IMR-90 (cell line): ENCODE measurements around the gene CFAP91. TPM values are rescaled to one million over a fixed set of nuclear protein-coding genes. Genes with fewer than 3 reads are reported as not detected.

ENCODE experiments used
- ATAC-seq: fragments of 200-7000 bp; cut with Tn5 transposase; 2 replicates; pipeline ENCODE4 v1.9.1; 2020; ENCODE audit warnings: low read depth, mild to moderate bottlenecking, moderate library complexity
- BruUV-seq: library from RNA; stranded (reverse); fragments of 400-500 nt; replicated peaks from 2 replicates; lab custom pipeline; 2021; lab: Mats Ljungman, UMichigan
- CTCF ChIA-PET: fragments of 300-600 bp; formaldehyde crosslinking; extraction: SDS; loops from one replicate; lab custom pipeline; 2021; ENCODE audit warnings: antibody characterized with exemption; lab: Yijun Ruan, JAX
- POLR2A ChIA-PET: fragments of 300-600 bp; sonication (Branson Sonifier 250); formaldehyde crosslinking; loops from one replicate; lab custom pipeline; 2022; ENCODE audit warnings: antibody characterized with exemption; ENCODE audit not compliant: unreplicated experiment; lab: Charles Lee
- DNase-seq: peaks from one replicate; pipeline ENCODE4 v3.0.0; 2013
- H2AFZ ChIP-seq: replicated peaks from 2 replicates; pipeline ENCODE3; 2013; ENCODE audit warnings: low read length, mild to moderate bottlenecking; ENCODE audit not compliant: poor library complexity
- H2AK5ac ChIP-seq: 2 replicates; pipeline ENCODE4 v1.6.1; 2013; ENCODE audit warnings: low read depth, low read length, inconsistent platforms
- H2AK9ac ChIP-seq: replicated peaks from 2 replicates; pipeline ENCODE3; 2013; ENCODE audit warnings: mild to moderate bottlenecking, low read depth, low read length, moderate library complexity; ENCODE audit not compliant: poor library complexity
- H2BK120ac ChIP-seq: 2 replicates; pipeline ENCODE4 v1.6.1; 2013; ENCODE audit warnings: low read depth, low read length, inconsistent platforms
- H2BK15ac ChIP-seq: 3 replicates; pipeline ENCODE4 v1.6.1; 2013; ENCODE audit warnings: low read depth, low read length, inconsistent platforms
- H2BK20ac ChIP-seq: 2 replicates; pipeline ENCODE4 v1.6.1; 2013; ENCODE audit warnings: low read depth, mild to moderate bottlenecking, inconsistent platforms, low read length, moderate library complexity
- H2BK5ac ChIP-seq: 2 replicates; pipeline ENCODE4 v1.6.1; 2013; ENCODE audit warnings: mild to moderate bottlenecking, low read depth, low read length, inconsistent platforms; ENCODE audit not compliant: poor library complexity, severe bottlenecking
- H3K14ac ChIP-seq: replicated peaks from 2 replicates; pipeline ENCODE4 v1.6.1; 2013; ENCODE audit warnings: low read depth, low read length, inconsistent platforms
- H3K18ac ChIP-seq: 2 replicates; pipeline ENCODE4 v1.6.1; 2013; ENCODE audit warnings: low read depth, low read length, control low read depth
- H3K23ac ChIP-seq: 2 replicates; pipeline ENCODE4 v1.6.1; 2013; ENCODE audit warnings: low read depth, low read length, inconsistent platforms
- H3K27ac ChIP-seq: 2 replicates; pipeline ENCODE4 v1.5.1; 2013; ENCODE audit warnings: mild to moderate bottlenecking, control low read depth, low read length; ENCODE audit not compliant: insufficient read depth
- H3K27me3 ChIP-seq: 2 replicates; pipeline ENCODE4 v1.6.1; 2013; ENCODE audit warnings: low read length; ENCODE audit not compliant: control insufficient read depth, insufficient read depth
- H3K36me3 ChIP-seq: 2 replicates; pipeline ENCODE4 v1.6.1; 2013; ENCODE audit warnings: low read length, mixed read lengths; ENCODE audit not compliant: control insufficient read depth, insufficient read depth
- H3K4ac ChIP-seq: 2 replicates; pipeline ENCODE4 v1.6.1; 2013; ENCODE audit warnings: low read depth, low read length, inconsistent platforms
- H3K4me1 ChIP-seq: 2 replicates; pipeline ENCODE4 v1.6.1; 2013; ENCODE audit warnings: low read length, mixed read lengths; ENCODE audit not compliant: control insufficient read depth, insufficient read depth
- H3K4me2 ChIP-seq: 2 replicates; pipeline ENCODE4 v1.6.1; 2013; ENCODE audit warnings: low read depth, mild to moderate bottlenecking, control low read depth, low read length, moderate library complexity
- H3K4me3 ChIP-seq: 2 replicates; pipeline ENCODE4 v1.5.1; 2013; ENCODE audit warnings: low read depth, mild to moderate bottlenecking, control low read depth, low read length, moderate library complexity; ENCODE audit not compliant: insufficient read depth
- H3K56ac ChIP-seq: 2 replicates; pipeline ENCODE4 v1.6.1; 2013; ENCODE audit warnings: low read length, inconsistent platforms; ENCODE audit not compliant: insufficient read depth; ENCODE audit errors: extremely low read depth
- H3K79me1 ChIP-seq, 2 experiments: 2 replicates each; pipeline ENCODE4 v1.6.1; 2013; ENCODE audit warnings: low read length in 2 of 2, inconsistent platforms in 1 of 2, low read depth in 1 of 2
- H3K9ac ChIP-seq: 2 replicates; pipeline ENCODE4 v1.6.1; 2013; ENCODE audit warnings: low read depth, low read length, control low read depth
- H3K9me1 ChIP-seq: 2 replicates; pipeline ENCODE4 v1.6.1; 2013; ENCODE audit warnings: low read length, inconsistent platforms; ENCODE audit not compliant: insufficient read depth
- H3K9me3 ChIP-seq: 2 replicates; pipeline ENCODE4 v1.6.1; 2013; ENCODE audit warnings: low read length; ENCODE audit not compliant: control insufficient read depth, insufficient read depth
- H4K20me1 ChIP-seq: 2 replicates; pipeline ENCODE4 v1.6.1; 2013; ENCODE audit warnings: low read length, inconsistent platforms; ENCODE audit not compliant: insufficient read depth
- H4K5ac ChIP-seq: 2 replicates; pipeline ENCODE4 v1.6.1; 2013; ENCODE audit warnings: mild to moderate bottlenecking, low read depth, low read length, control low read depth
- H4K8ac ChIP-seq, 2 experiments: 2 replicates each; pipeline ENCODE4 v1.6.1; 2013; ENCODE audit warnings: low read depth in 2 of 2, low read length in 2 of 2, control low read depth in 1 of 2, inconsistent platforms in 1 of 2
- H4K91ac ChIP-seq: 2 replicates; pipeline ENCODE4 v1.6.1; 2013; ENCODE audit warnings: low read depth, low read length, inconsistent platforms; ENCODE audit not compliant: insufficient read depth
- BHLHE40 ChIP-seq: fragments of 150-350 bp; IDR thresholded peaks from 2 replicates; pipeline ENCODE4 v1.6.1; 2016; ENCODE audit warnings: mild to moderate bottlenecking, low read depth, low read length
- CEBPB ChIP-seq: IDR thresholded peaks from 2 replicates; pipeline ENCODE4 v1.6.1; 2012; ENCODE audit warnings: low read depth, low read length, improper control_type of control experiment
- CHD1 ChIP-seq: IDR thresholded peaks from 2 replicates; pipeline ENCODE4 v1.6.1; 2012; ENCODE audit warnings: low read depth, low read length, improper control_type of control experiment
- CTCF ChIP-seq: conservative IDR thresholded peaks from 2 replicates; pipeline ENCODE4 v1.5.1; 2012; ENCODE audit warnings: mild to moderate bottlenecking, low read depth, low read length, improper control_type of control experiment
- ELK1 ChIP-seq: fragments of 150-350 bp; IDR thresholded peaks from 2 replicates; pipeline ENCODE4 v1.6.1; 2016; ENCODE audit warnings: low read depth, mild to moderate bottlenecking, low read length, moderate library complexity, borderline replicate concordance
- FOS ChIP-seq: fragments of 150-350 bp; IDR thresholded peaks from 2 replicates; pipeline ENCODE4 v1.6.1; 2016; ENCODE audit warnings: low read depth, low read length
- MAFK ChIP-seq: IDR thresholded peaks from 2 replicates; pipeline ENCODE4 v1.6.1; 2012; ENCODE audit warnings: low read depth, low read length, improper control_type of control experiment
- MAZ ChIP-seq: IDR thresholded peaks from 2 replicates; pipeline ENCODE4 v1.6.1; 2012; ENCODE audit warnings: low read depth, mild to moderate bottlenecking, low read length, improper control_type of control experiment, moderate library complexity, borderline replicate concordance
- MXI1 ChIP-seq: IDR thresholded peaks from 2 replicates; pipeline ENCODE4 v1.6.1; 2012; ENCODE audit warnings: low read depth, mild to moderate bottlenecking, low read length, moderate library complexity, borderline replicate concordance
- NFE2L2 ChIP-seq: fragments of 150-350 bp; IDR thresholded peaks from 2 replicates; pipeline ENCODE4 v1.6.1; 2016; ENCODE audit warnings: low read depth, mild to moderate bottlenecking, low read length
- POLR2A ChIP-seq: IDR thresholded peaks from 2 replicates; pipeline ENCODE4 v1.6.1; 2012; ENCODE audit warnings: mild to moderate bottlenecking, low read depth, low read length
- RAD21 ChIP-seq: IDR thresholded peaks from 2 replicates; pipeline ENCODE4 v1.6.1; 2012; ENCODE audit warnings: low read length, improper control_type of control experiment
- RCOR1 ChIP-seq: IDR thresholded peaks from 2 replicates; pipeline ENCODE4 v1.6.1; 2012; ENCODE audit warnings: mild to moderate bottlenecking, low read length, improper control_type of control experiment; ENCODE audit not compliant: insufficient replicate concordance
- RFX5 ChIP-seq: IDR thresholded peaks from 2 replicates; pipeline ENCODE4 v1.8.0; 2012; ENCODE audit warnings: low read depth, mild to moderate bottlenecking, low read length, moderate library complexity
- SMC3 ChIP-seq: fragments of 150-350 bp; IDR thresholded peaks from 2 replicates; pipeline ENCODE4 v1.6.1; 2016; ENCODE audit warnings: low read depth, mild to moderate bottlenecking, antibody characterized with exemption, low read length, moderate library complexity
- USF2 ChIP-seq: fragments of 150-350 bp; IDR thresholded peaks from 2 replicates; pipeline ENCODE4 v1.6.1; 2017; ENCODE audit warnings: mild to moderate bottlenecking, antibody characterized with exemption, low read length, low read depth
- WGBS, 2 experiments: methylation state at CpG; one replicate each; pipeline versions ENCODE4 v1.1.5 to v1.1.7; 2013; ENCODE audit warnings: missing lambda C conversion rate in 2 of 2; ENCODE audit not compliant: insufficient read length in 1 of 2; ENCODE audit errors: extremely low coverage in 2 of 2; 5-methylcytosine and 5-hydroxymethylcytosine counted together
- dilution Hi-C: fragments of 300-500 bp; cut with HindIII; formaldehyde crosslinking; loops from one replicate; pipeline ENCODE4 v1.14.3; 2018; ENCODE audit warnings: low sequenced_read_pairs; ENCODE audit not compliant: unreplicated experiment
- in situ Hi-C: fragments of 300-500 bp; cut with MboI; formaldehyde crosslinking; loops from 3 replicates; pipeline ENCODE4 v1.14.3; 2019; ENCODE audit warnings: low sequenced_read_pairs, inconsistent platforms, mixed read lengths
- intact Hi-C: fragments of 100-400 bp; cut with micrococcal nuclease; formaldehyde crosslinking; loops from 2 replicates; pipeline ENCODE4 v1.10.0; 2022
- polyA plus RNA-seq, 3 experiments: library from polyadenylated mRNA; depleted of rRNA; stranded (reverse); fragments of >200 nt; gene quantifications; 2 replicates each; pipeline ENCODE4 v1.2.3, GENCODE V29; 2012; ENCODE audit warnings: low replicate concordance in 1 of 3
- total RNA-seq: library from RNA; depleted of rRNA; stranded (reverse); fragments of >200 nt; gene quantifications from 2 replicates; pipeline ENCODE4 v1.2.3, GENCODE V29; 2012

The CFAP91 gene
- total and polyA plus RNA-seq, 2 of the 4 experiments (the other 2 are of a cell fraction): not detected

- peaks cover 6% of the 10 kb centered on the region; the same call in 1 of the 2 replicates for H3K27me3 ChIP-seq
- H4K5ac ChIP-seq: no peak overlapping the region
- no peak overlapping the region for H3K56ac ChIP-seq
- no peak overlapping the region for H3K18ac ChIP-seq
- no peak overlapping the region for H4K91ac ChIP-seq
- H2BK15ac ChIP-seq: no peak overlapping the region
- H3K9me1 ChIP-seq: no peaks in the 10 kb centered on the region
- H3K23ac ChIP-seq: no peak overlapping the region
- H2BK120ac ChIP-seq: no peak overlapping the region
- no peak for TF ChIP-seq CTCF
- TF ChIP-seq CHD1: no peak
- no peak for TF ChIP-seq RFX5
- TF ChIP-seq RCOR1: no peak
- no peak for TF ChIP-seq CEBPB
- no peak for TF ChIP-seq USF2
- TF ChIP-seq MAZ: no peak
- no peak for TF ChIP-seq ELK1
- no peak for TF ChIP-seq MXI1
- TF ChIP-seq NFE2L2: no peak
- TF ChIP-seq BHLHE40: no peak
- no peak for TF ChIP-seq FOS
- TF ChIP-seq SMC3: no peak
- TF ChIP-seq RAD21: no peak
- TF ChIP-seq MAFK: no peak
- TF ChIP-seq POLR2A: no peak
- no peak overlapping the region for H3K4me3 ChIP-seq
- ChIA-PET POLR2A (no interaction called here), CTCF (no interaction called here)
- ATAC-seq: no peak
- no peak overlapping the region for H3K14ac ChIP-seq
- H3K79me1 ChIP-seq: no peaks in the 10 kb centered on the region
- H3K27ac ChIP-seq: no peak overlapping the region
- 80% methylated on average over 1 of the region's 3 CpGs; no CpG with 5 or more reads in 1 of the 2 experiments for WGBS, 2 experiments
- no peaks in the 10 kb centered on the region for H3K36me3 ChIP-seq
- H3K4me1 ChIP-seq: no peaks in the 10 kb centered on the region
- H3K4ac ChIP-seq: no peak overlapping the region
- H4K20me1 ChIP-seq: no peaks in the 10 kb centered on the region
- no peak overlapping the region for H2AK5ac ChIP-seq
- dilution Hi-C loops (no loop called here), intact Hi-C loops (no loop called here), in situ Hi-C loops (no loop called here)
- H2AFZ ChIP-seq: no peak overlapping the region
- H2BK5ac ChIP-seq: no peak overlapping the region
- no peak overlapping the region for H3K9ac ChIP-seq
- H3K9me3 ChIP-seq: no peaks in the 10 kb centered on the region
- H3K4me2 ChIP-seq: no peak overlapping the region
- no peak overlapping the region for H2AK9ac ChIP-seq
- no peak overlapping the region for H4K8ac ChIP-seq
- no TSS peak for BruUV-seq
- H2BK20ac ChIP-seq: no peak overlapping the region
- no peak for DNase-seq
These were observed 48.6 kb downstream of the CFAP91 start for GRCh38 chr3:119751423-119751822.
